ENCODE data around the gene CYP2F1. TPM values are rescaled to one million over a fixed set of nuclear protein-coding genes. Genes with fewer than 3 reads are reported as not detected.

Gene CYP2F1
- total and polyA plus RNA-seq, 2 experiments from 2014 or later: 1.1 TPM; not detected in 1

GRCh38 chr19:41131186-41131585, 17.0 kb downstream of the CYP2F1 start:
- Mint-ChIP-seq H3K4me3 (no peak overlapping the region), H3K36me3 (ENCODE audit: low read depth) (peaks cover 4% of the 10 kb centered on the region; the same call in 1 of the 3 replicates), H3K9me3 (peaks cover 2% of the 10 kb centered on the region; the same call in 1 of the 3 replicates), H3K27me3 (ENCODE audit: insufficient read depth, low read depth, poor library complexity) (peaks cover 26% of the 10 kb centered on the region), H3K4me1 (peaks cover 32% of the 10 kb centered on the region), H3K27ac (no peak overlapping the region)
- Histone ChIP-seq H3F3A (replicated peaks; ENCODE audit: low read depth) (0 out of 2 replicates have a peak, but pooled peaks cover 3% of the 10 kb centered on the region), H3K9me2 (ENCODE audit: insufficient read depth) (no peaks in the 10 kb centered on the region), H4K20me1 (replicated peaks; ENCODE audit: insufficient read depth) (no peaks in the 10 kb centered on the region), H2AFZ (no peak overlapping the region), H3K4me3 (no peak overlapping the region), H3K79me2 (replicated peaks; ENCODE audit: insufficient read depth) (no peaks in the 10 kb centered on the region), H3K36me3 (ENCODE audit: insufficient read depth) (no peaks in the 10 kb centered on the region), H3K4me2 (no peak overlapping the region), H3K4me1 (ENCODE audit: insufficient read depth) (peaks cover 8% of the 10 kb centered on the region; the same call in 1 of the 2 replicates), H3K27ac (ENCODE audit: low read depth) (no peak overlapping the region), H3K27me3 (ENCODE audit: insufficient read depth) (peaks cover 8% of the 10 kb centered on the region; the same call in 1 of the 2 replicates)
- TF ChIP-seq ETS1 (IDR thresholded peaks at IDR 0.05): no peak
- no peak for TF ChIP-seq JUNB (IDR thresholded peaks at IDR 0.05; ENCODE audit: unreplicated experiment)
- TF ChIP-seq ZNF114 (CRISPR knock-in tag; IDR thresholded peaks at IDR 0.05): no peak
- no peak for TF ChIP-seq EZH2 (IDR thresholded peaks at IDR 0.05; ENCODE audit: low read depth, unreplicated experiment)
- TF ChIP-seq NANOG (IDR thresholded peaks at IDR 0.05; ENCODE audit: borderline replicate concordance): no peak
- TF ChIP-seq EZH2phosphoT487 (IDR thresholded peaks at IDR 0.05; ENCODE audit: unreplicated experiment): no peak
- no peak for TF ChIP-seq CREB1 (CRISPR knock-in tag; IDR thresholded peaks at IDR 0.05; ENCODE audit: low read depth)
- TF ChIP-seq ZNF462 (CRISPR knock-in tag; IDR thresholded peaks at IDR 0.05): no peak
- TF ChIP-seq, protein P1, sequence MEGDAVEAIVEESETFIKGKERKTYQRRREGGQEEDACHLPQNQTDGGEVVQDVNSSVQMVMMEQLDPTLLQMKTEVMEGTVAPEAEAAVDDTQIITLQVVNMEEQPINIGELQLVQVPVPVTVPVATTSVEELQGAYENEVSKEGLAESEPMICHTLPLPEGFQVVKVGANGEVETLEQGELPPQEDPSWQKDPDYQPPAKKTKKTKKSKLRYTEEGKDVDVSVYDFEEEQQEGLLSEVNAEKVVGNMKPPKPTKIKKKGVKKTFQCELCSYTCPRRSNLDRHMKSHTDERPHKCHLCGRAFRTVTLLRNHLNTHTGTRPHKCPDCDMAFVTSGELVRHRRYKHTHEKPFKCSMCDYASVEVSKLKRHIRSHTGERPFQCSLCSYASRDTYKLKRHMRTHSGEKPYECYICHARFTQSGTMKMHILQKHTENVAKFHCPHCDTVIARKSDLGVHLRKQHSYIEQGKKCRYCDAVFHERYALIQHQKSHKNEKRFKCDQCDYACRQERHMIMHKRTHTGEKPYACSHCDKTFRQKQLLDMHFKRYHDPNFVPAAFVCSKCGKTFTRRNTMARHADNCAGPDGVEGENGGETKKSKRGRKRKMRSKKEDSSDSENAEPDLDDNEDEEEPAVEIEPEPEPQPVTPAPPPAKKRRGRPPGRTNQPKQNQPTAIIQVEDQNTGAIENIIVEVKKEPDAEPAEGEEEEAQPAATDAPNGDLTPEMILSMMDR (conservative IDR thresholded peaks at IDR 0.05; ENCODE audit: low read depth in 2 of 2): no peak
- no peak for TF ChIP-seq ZNF331 (CRISPR knock-in tag; IDR thresholded peaks at IDR 0.05; ENCODE audit: low read depth)
- no peak for TF ChIP-seq POLR2AphosphoS5 (IDR thresholded peaks at IDR 0.05; ENCODE audit: low read depth)
- TF ChIP-seq REST (IDR thresholded peaks at IDR 0.05; ENCODE audit: unreplicated experiment): no peak
- no peak for TF ChIP-seq STAT1 (IDR thresholded peaks at IDR 0.05; ENCODE audit: unreplicated experiment)
- ATAC-seq: no peak
- no peak for DNase-seq (ENCODE audit: low spot score)

Data from GM23338 (cell line).